Measurements from ENCODE around the gene TTLL11.
"Not testable (repeated sequence)": the region's sequence is repeated elsewhere in the genome, so short reads cannot be mapped to it uniquely, and the experiment has no call there.

TTLL11 gene

GRCh38 chr9:122076117-122076516 lies 17.0 kb downstream of the TTLL11 start:
- DNase-seq, result no peak

- no peak for DNase-seq
Observed at GRCh38 chr9:122075135-122076030, 17.7 kb downstream of the TTLL11 start.

GRCh38 chr9:122071715-122072114 lies 21.4 kb downstream of the TTLL11 start:
- DNase-seq, result no peak

- DNase-seq, result no peak
Observed at GRCh38 chr9:122070728-122071515, 22.2 kb downstream of the TTLL11 start.

DNA sequence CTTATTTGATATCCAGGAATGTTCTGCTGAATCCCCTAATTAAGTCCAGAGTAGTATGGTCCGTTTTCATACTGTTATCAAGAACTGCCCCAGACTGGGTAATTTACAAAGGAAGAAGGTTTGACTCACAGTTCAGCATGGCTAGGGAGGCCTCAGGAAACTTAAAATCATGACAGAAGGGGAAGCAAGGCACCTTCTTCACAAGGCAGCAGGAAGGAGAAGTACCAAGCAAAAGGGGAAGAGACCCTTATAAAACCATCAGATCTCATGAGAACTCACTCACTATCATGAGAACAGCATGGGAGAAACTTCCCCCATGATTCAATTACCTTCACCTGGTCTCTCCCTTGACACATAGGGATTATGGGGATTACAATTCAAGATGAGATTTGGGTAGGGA lies 26.4 kb downstream of the TTLL11 start:
- DNase-seq, result not testable (repeated sequence)

- DNase-seq, result no peak
Observed at GRCh38 chr9:122065923-122066629, 27.0 kb downstream of the TTLL11 start.

GRCh38 chr9:122060481-122060880 lies 32.6 kb downstream of the TTLL11 start:
- DNase-seq, result no peak

DNA sequence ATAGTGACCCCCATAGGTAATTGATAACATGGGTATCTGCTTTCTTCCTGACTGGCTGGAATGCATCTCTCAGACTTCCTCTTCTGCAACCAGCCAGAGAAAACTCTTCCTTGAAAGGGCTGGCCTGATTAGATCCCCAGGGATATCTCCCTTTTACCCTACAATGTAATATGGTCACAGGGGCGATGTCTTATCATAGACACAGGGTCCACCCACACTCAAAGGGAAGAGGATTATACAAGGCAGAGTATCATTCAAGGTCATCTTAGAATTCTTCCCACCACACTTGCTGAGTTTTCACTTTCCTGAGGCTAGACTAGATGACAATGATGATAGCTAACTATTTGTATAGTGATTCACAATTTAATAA lies 33.2 kb downstream of the TTLL11 start:
- no peak for DNase-seq

DNA sequence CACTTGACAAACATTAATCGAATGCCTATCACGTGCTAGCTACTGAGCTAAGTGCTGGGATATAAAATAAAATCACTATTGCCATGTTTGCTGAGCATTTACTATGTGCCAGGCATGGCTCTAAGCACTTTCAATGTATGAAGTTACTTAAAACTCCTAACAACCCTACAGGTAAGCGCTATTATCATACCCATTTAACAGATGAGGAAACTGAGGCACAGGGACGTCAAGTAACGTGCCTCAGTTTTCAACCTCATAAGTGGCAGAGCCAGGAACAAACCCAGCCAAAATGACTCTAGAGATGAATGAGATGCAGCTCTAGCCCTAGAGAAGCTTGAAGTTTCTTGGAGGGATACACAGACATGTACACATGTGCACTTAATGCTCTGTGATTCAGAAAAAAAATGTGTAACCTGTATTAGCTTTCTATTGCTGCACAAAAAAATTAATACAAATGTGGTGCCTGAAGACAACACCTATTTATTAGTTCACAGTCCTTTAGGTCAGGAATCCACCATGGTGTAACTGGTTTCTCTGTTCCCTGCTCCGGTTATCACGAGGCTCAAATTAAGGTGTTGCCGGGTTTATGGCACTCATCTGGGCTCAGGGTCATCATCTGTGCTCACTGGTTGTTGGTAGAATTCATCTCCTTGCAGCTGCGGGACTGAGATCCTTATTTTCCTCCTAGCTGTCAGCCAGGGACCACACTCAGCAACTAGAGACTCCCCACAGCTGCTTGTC lies 33.7 kb downstream of the TTLL11 start:
- DNase-seq, result no peak

DNA sequence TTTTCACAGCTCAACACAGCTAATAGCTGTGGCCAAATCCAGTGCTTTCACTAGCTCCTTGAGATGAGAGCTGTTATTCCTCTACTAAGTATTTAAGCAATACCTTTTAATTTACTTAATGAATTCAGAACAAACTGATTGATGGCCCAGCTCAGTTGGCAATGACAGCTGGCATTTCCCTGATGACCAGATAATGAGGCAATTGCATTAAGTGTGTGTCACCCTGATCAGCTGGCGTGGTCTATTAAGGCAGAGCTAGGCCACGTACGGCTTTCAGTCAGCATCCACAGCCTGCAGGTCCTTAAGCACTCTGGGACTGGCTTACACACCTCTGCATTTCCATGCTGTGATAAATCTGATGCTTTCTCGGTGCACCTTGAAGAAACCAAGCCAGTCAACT lies 34.4 kb downstream of the TTLL11 start:
- no peak for DNase-seq

GRCh38 chr9:122058051-122058450 lies 35.1 kb downstream of the TTLL11 start:
- DNase-seq, result no peak

GRCh38 chr9:122057211-122057610 lies 35.9 kb downstream of the TTLL11 start:
- DNase-seq, result no peak

DNA sequence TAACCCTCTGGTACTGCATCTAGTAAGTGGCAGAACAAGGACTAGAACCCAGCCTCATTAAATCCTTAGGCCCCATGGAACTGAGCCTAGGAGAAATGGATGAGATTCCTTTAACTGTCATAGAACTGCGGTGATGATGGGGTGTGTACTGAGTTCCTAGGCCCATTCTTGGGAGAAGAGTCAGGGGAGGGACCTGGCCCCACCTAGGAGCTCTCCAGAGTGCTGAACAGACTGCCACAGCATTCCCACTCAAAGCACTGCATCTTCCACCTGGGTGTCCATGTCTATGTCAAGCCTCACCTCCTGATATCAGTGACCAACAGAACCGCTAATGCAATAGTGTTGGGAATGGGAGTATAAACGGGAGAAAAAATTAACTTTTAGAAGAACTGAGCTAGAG lies 36.6 kb downstream of the TTLL11 start:
- DNase-seq, result no peak

GRCh38 chr9:122055701-122056100 lies 37.4 kb downstream of the TTLL11 start:
- no peak for DNase-seq

GRCh38 chr9:122053567-122054350 lies 39.3 kb downstream of the TTLL11 start:
- no peak for DNase-seq

GRCh38 chr9:122053064-122053463 lies 40.0 kb downstream of the TTLL11 start:
- no peak for DNase-seq

DNA sequence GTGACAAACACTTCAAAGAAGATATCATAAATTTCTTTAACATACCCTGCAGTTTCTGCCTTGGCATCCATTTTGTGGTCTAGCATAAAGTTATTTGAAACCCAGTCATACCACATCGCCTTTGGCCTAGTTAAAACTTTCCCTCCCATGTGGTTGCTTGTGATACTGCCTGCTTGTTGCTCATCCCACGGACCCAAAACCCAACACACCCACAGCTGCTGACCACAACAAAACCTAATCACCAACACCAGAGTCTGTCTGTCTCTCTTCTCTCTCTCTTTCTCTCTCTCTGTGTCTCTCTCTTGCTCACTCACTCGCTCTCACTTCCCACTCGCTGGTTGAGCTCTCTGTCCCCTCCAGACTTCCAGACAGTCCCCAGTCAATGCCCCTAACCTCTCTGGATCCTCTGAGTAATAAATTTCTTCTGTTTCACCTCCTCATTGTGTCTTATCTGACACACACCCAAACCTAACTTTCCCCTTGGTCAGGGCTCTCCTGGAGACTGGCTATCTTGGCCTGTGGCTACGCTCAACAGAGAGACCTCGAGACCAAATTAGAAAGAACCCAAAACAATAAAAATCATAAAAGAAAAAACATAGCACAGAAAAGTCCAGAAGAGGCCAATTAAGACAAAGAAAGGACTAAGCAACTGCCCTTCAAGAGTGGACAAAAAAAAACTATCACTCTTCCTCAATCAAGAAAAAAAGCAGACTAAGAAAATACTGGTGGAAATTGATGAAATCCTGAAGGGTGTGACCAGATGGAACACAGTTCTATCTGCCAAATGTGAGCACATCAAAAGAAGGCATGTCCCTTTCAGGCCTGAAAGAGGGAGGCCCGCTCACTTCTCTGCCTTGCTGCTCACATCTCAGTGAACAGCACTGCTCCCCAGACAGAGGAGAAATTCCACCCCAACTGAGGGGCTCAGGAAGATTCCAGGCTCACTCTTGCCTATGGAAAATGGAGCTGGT lies 41.5 kb downstream of the TTLL11 start:
- no peak for DNase-seq

- no peak for DNase-seq
Observed at GRCh38 chr9:122050167-122050566, 42.9 kb downstream of the TTLL11 start.

GRCh38 chr9:122042056-122042455 lies 51.1 kb downstream of the TTLL11 start:
- no peak for DNase-seq

DNA sequence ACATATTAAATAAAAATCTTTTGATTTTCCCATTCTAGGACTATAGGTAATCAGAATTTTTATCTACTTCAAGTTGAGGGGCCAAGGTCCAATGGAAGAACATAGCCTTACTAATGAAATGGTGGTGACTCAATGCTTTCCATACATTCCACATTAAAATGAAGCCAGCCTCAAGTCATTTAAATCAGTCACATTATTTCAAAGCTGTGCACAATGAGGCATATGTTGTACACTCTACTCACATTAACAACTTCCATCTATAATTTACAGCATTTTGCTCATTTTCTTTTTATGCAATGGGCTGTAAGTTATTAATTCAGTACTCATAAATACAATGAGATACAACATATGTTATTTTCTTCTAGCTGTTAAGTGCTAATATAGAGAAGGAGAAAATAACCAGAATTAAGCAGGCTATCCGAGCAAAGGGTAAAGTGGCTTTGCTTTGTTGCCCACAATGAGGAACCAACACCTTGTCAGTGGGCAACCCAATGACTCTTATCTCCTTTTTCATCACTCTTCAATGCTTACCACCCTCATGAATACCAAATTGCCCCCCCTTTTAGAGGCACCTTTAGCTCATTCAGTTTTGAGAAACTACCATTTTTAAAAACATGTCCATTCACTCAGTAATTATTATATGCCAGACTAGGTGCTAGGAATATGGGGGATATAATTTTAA lies 52.4 kb downstream of the TTLL11 start:
- DNase-seq, result no peak

All from amniotic stem cell (primary cell).